ENCODE data around the gene SLX4IP.

Gene SLX4IP

GRCh38 chr20:10635476-10636208 is 200.5 kb downstream of the SLX4IP start:
- in situ Hi-C loops (cut with HindIII; ENCODE audit: low pct_ligation_motif_present, low sequenced_read_pairs), result no loop called here
- H3K4me3 ChIP-seq (ENCODE audit: low read depth, low read length), result no peak overlapping the region
- TF ChIP-seq CTCF (IDR thresholded peaks at IDR 0.05; ENCODE audit: low read depth, low read length, missing control alignments), result no peak
- no peak for DNase-seq
- H3K27me3 ChIP-seq (replicated peaks), result no peaks in the 10 kb centered on the region
- peaks cover 22% of the 10 kb centered on the region for H3K36me3 ChIP-seq (replicated peaks)
- H3K27ac ChIP-seq, result peak overlapping the region; percentile 71

- TF ChIP-seq CTCF (IDR thresholded peaks at IDR 0.05; ENCODE audit: low read depth, low read length, missing control alignments), result peak; percentile 37
- peak; percentile 66 for DNase-seq
- Histone ChIP-seq H3K36me3 (replicated peaks) (peaks cover 29% of the 10 kb centered on the region), H3K4me3 (ENCODE audit: low read depth, low read length) (no peak overlapping the region), H3K27me3 (replicated peaks) (no peaks in the 10 kb centered on the region), H3K27ac (peak overlapping the region; percentile 71)
- in situ Hi-C loops (cut with HindIII; ENCODE audit: low pct_ligation_motif_present, low sequenced_read_pairs), result no loop called here
Measured at GRCh38 chr20:10636326-10636818, 201.3 kb downstream of the SLX4IP start.

- peak overlapping the region; percentile 71 for H3K27ac ChIP-seq
- peaks cover 36% of the 10 kb centered on the region for H3K36me3 ChIP-seq (replicated peaks)
- no peak overlapping the region for H3K4me3 ChIP-seq (ENCODE audit: low read depth, low read length)
- DNase-seq, result peak; percentile 74
- in situ Hi-C loops (cut with HindIII; ENCODE audit: low pct_ligation_motif_present, low sequenced_read_pairs), result no loop called here
- no peaks in the 10 kb centered on the region for H3K27me3 ChIP-seq (replicated peaks)
- no peak for TF ChIP-seq CTCF (IDR thresholded peaks at IDR 0.05; ENCODE audit: low read depth, low read length, missing control alignments)
Measured at GRCh38 chr20:10637031-10637559, 202.0 kb downstream of the SLX4IP start.

- H3K27ac ChIP-seq, result peak overlapping the region; percentile 71
- peaks cover 41% of the 10 kb centered on the region for H3K36me3 ChIP-seq (replicated peaks)
- H3K4me3 ChIP-seq (ENCODE audit: low read depth, low read length), result no peak overlapping the region
- no peak for TF ChIP-seq CTCF (IDR thresholded peaks at IDR 0.05; ENCODE audit: low read depth, low read length, missing control alignments)
- no peaks in the 10 kb centered on the region for H3K27me3 ChIP-seq (replicated peaks)
- DNase-seq, result no peak
- in situ Hi-C loops (cut with HindIII; ENCODE audit: low pct_ligation_motif_present, low sequenced_read_pairs), result no loop called here
Measured at GRCh38 chr20:10637563-10637962, 202.5 kb downstream of the SLX4IP start.

GRCh38 chr20:10639077-10639736 is 204.1 kb downstream of the SLX4IP start:
- no peak for DNase-seq
- no peak for TF ChIP-seq CTCF (IDR thresholded peaks at IDR 0.05; ENCODE audit: low read depth, low read length, missing control alignments)
- Histone ChIP-seq H3K27me3 (replicated peaks) (no peaks in the 10 kb centered on the region), H3K36me3 (replicated peaks) (peaks cover 54% of the 10 kb centered on the region), H3K27ac (peak overlapping the region; percentile 73), H3K4me3 (ENCODE audit: low read depth, low read length) (no peak overlapping the region)
- in situ Hi-C loops (cut with HindIII; ENCODE audit: low pct_ligation_motif_present, low sequenced_read_pairs), result no loop called here
